ENCODE measurements around the gene HPS5. TPM values are rescaled to one million over a fixed set of nuclear protein-coding genes. Genes with fewer than 3 reads are reported as not detected.

Gene HPS5
- total RNA-seq, 2 donors from 2014 or later = 21.4 TPM

DNA sequence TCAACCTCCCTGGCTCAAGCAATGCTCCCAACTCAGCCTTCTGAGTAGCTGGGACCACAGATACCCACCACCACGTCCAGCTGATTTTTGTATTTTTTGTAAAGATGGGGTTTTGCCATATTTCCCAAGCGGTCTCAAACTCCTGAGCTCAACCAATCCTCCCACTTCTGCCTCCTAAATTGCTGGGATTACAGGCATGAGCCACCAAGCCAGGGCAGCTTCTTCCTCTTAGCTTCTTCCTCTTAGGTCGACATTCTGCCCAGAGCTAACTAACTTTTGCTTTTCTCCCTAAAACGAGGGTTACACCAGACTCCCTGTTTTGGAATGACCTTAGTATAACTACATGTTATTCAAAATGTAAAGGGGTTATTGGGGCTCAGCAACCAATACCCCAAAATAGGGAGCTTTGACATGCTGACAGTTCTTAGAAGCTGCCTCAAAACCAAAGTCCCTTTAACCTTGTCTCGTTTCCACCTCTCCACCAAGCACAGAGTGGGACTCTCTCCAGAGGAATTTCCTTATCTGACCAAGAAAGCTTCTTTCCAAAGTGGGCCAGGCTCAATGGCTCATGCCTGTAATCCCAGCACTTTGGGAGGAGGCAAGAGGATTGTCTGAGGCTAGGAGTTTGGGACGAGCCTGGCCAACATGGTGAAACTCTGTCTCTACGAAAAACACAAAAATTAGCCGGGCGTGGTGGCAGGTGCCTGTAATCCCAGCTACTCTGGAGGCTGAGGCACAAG lies 7.0 kb downstream of the HPS5 start:
- TF ChIP-seq, protein P1, sequence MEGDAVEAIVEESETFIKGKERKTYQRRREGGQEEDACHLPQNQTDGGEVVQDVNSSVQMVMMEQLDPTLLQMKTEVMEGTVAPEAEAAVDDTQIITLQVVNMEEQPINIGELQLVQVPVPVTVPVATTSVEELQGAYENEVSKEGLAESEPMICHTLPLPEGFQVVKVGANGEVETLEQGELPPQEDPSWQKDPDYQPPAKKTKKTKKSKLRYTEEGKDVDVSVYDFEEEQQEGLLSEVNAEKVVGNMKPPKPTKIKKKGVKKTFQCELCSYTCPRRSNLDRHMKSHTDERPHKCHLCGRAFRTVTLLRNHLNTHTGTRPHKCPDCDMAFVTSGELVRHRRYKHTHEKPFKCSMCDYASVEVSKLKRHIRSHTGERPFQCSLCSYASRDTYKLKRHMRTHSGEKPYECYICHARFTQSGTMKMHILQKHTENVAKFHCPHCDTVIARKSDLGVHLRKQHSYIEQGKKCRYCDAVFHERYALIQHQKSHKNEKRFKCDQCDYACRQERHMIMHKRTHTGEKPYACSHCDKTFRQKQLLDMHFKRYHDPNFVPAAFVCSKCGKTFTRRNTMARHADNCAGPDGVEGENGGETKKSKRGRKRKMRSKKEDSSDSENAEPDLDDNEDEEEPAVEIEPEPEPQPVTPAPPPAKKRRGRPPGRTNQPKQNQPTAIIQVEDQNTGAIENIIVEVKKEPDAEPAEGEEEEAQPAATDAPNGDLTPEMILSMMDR (conservative IDR thresholded peaks at IDR 0.05) = no peak
- Mint-ChIP-seq H3K27me3 (ENCODE audit: insufficient read depth) (no peaks in the 10 kb centered on the region), H3K4me3 (no peak overlapping the region), H3K27ac (peak overlapping the region; percentile 79), H3K4me1 (peaks cover 46% of the 10 kb centered on the region), H3K9me3 (no peaks in the 10 kb centered on the region), H3K36me3 (ENCODE audit: low read depth) (peaks cover 32% of the 10 kb centered on the region)
- no peak for DNase-seq
- H3K27me3 ChIP-seq (ENCODE audit: control insufficient read depth, insufficient read depth, low read length, poor library complexity, severe bottlenecking) = no peaks in the 10 kb centered on the region
- 88 to 94% methylated on average over 4 to 8 of the region's 9 CpGs for WGBS, 2 experiments (ENCODE audit: insufficient coverage in 1 of 2, insufficient read length in 1 of 2)
- H3K27ac ChIP-seq (ENCODE audit: low read depth, low read length) = no peak overlapping the region
- peak overlapping the region; percentile 41 for H3K4me3 ChIP-seq (ENCODE audit: low read length)
- peaks cover 32% of the 10 kb centered on the region for H3K36me3 ChIP-seq (ENCODE audit: control insufficient read depth, insufficient read depth, low read length)
- H3K9ac ChIP-seq (ENCODE audit: extremely low read depth, low read length, poor library complexity, severe bottlenecking) = peak overlapping the region; percentile 13
- H3K4me1 ChIP-seq (ENCODE audit: control insufficient read depth, insufficient read depth, low read length) = peaks cover 2% of the 10 kb centered on the region
- H3K9me3 ChIP-seq (ENCODE audit: control insufficient read depth, low read length) = no peaks in the 10 kb centered on the region

DNA sequence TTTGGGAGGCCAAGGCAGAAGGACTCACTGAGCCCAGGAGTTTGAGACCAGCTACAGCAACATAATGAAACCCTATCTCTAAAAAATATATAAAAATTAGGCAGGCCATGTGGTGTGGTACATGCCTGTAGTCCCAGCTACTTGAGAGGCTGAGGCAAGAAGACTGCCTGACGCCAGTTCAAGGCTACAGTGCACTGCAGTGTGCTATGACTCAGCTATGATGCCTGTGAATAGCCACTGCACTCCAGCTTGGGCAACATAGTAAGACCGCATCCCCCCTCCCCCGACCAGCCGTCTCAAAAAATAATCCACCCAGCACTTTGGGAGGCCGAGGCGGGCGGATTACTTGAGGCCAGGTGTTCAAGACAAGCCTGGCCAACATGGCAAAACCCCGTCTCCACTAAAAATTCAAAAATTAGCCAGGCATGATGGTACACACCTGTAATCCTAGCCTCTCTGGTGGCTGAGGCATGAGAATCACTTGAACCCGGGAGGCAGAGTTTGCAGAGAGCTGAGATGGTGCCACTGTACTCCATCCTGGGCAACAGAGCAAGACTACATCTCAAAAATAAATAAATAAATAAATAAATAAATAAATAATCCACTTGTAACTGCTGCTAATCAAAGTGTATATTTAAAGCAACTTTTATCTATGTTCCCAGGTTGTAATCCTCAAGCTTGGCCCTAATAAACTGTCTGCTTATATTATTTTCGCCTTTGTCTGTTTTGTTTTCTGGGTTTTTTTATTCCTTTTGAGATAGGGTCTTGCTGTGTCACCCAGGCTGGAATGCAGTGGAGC lies 7.8 kb downstream of the HPS5 start:
- H3K9me3 Mint-ChIP-seq = no peaks in the 10 kb centered on the region
- peaks cover 38% of the 10 kb centered on the region for H3K4me1 Mint-ChIP-seq
- H3K27ac Mint-ChIP-seq = peak overlapping the region; percentile 79
- no peaks in the 10 kb centered on the region for H3K27me3 Mint-ChIP-seq (ENCODE audit: insufficient read depth)
- 76 to 77% methylated on average over 5 to 10 of the region's 10 CpGs for WGBS, 2 experiments (ENCODE audit: insufficient coverage in 1 of 2, insufficient read length in 1 of 2)
- no peak overlapping the region for H3K4me3 Mint-ChIP-seq
- DNase-seq = peak; percentile 49
- Histone ChIP-seq H3K27ac (ENCODE audit: low read depth, low read length) (no peak overlapping the region), H3K4me1 (ENCODE audit: control insufficient read depth, insufficient read depth, low read length) (no peaks in the 10 kb centered on the region), H3K4me3 (ENCODE audit: low read length) (no peak overlapping the region), H3K9me3 (ENCODE audit: control insufficient read depth, low read length) (no peaks in the 10 kb centered on the region), H3K27me3 (ENCODE audit: control insufficient read depth, insufficient read depth, low read length, poor library complexity, severe bottlenecking) (no peaks in the 10 kb centered on the region), H3K36me3 (ENCODE audit: control insufficient read depth, insufficient read depth, low read length) (peaks cover 40% of the 10 kb centered on the region), H3K9ac (ENCODE audit: extremely low read depth, low read length, poor library complexity, severe bottlenecking) (no peak overlapping the region)
- H3K36me3 Mint-ChIP-seq (ENCODE audit: low read depth) = peaks cover 40% of the 10 kb centered on the region
- TF ChIP-seq, protein P1 (conservative IDR thresholded peaks at IDR 0.05) = no peak

DNA sequence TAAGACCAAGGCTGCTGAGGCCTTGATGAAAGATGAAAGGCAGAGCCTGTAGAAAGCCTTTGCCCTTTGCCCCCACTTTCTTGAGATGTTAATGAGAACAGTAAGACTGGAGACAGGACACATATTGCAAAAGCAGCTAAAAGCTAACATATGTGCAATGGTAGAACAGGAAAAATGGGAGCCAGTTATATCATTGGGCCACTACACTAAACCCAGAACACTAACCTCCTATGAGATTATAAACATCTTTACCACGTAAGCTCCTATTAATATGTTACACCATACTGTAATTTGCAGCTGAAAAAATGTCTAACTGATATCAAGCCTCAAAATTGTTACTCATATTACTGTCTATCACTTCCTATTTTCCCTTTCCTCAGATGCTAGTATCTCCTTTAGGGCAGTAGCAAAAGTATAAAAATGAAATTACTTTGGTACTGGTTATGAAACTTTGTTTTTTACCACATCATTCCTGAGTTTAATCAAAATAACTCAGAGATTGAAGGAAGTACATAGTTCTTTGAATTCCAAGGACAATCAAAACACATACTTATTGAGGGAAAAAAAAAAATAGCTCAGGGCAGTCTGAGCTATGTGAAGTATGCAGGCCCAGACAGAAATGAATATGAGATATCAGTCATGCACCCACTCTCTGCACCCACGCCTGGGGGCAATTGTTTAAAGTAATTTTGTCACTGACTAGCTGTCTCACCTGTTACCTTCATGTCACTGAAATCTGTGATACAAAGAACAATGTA lies 9.1 kb downstream of the HPS5 start:
- 86 to 89% methylated on average over 2 of the region's 2 CpGs for WGBS, 2 experiments (ENCODE audit: insufficient coverage in 1 of 2, insufficient read length in 1 of 2)

More for the DNA sequence above, 9.1 kb downstream of the HPS5 start:
- Mint-ChIP-seq H3K9me3 (no peaks in the 10 kb centered on the region), H3K27ac (no peak overlapping the region), H3K36me3 (ENCODE audit: low read depth) (peaks cover 51% of the 10 kb centered on the region), H3K27me3 (ENCODE audit: insufficient read depth) (no peaks in the 10 kb centered on the region), H3K4me1 (peaks cover 26% of the 10 kb centered on the region), H3K4me3 (no peak overlapping the region)
- Histone ChIP-seq H3K9ac (ENCODE audit: extremely low read depth, low read length, poor library complexity, severe bottlenecking) (no peak overlapping the region), H3K4me1 (ENCODE audit: control insufficient read depth, insufficient read depth, low read length) (no peaks in the 10 kb centered on the region), H3K9me3 (ENCODE audit: control insufficient read depth, low read length) (no peaks in the 10 kb centered on the region), H3K4me3 (ENCODE audit: low read length) (no peak overlapping the region), H3K36me3 (ENCODE audit: control insufficient read depth, insufficient read depth, low read length) (peaks cover 54% of the 10 kb centered on the region), H3K27me3 (ENCODE audit: control insufficient read depth, insufficient read depth, low read length, poor library complexity, severe bottlenecking) (no peaks in the 10 kb centered on the region), H3K27ac (ENCODE audit: low read depth, low read length) (peak overlapping the region; percentile 25)
- TF ChIP-seq, protein P1 (conservative IDR thresholded peaks at IDR 0.05) = no peak
- no peak for DNase-seq

Measured in endodermal cell (in vitro differentiated cells).